GM23338 (cell line): ENCODE measurements around the gene RPS6KA3. TPM values are rescaled to one million over a fixed set of nuclear protein-coding genes. Genes with fewer than 3 reads are reported as not detected.

Experiments
- ATAC-seq: fragments of 200-7000 bp; cut with Tn5 transposase; 3 replicates; pipeline ENCODE4 v1.9.1; 2020
- DNase-seq: peaks from one replicate; pipeline ENCODE4 v3.0.0-alpha.2; 2015; ENCODE audit warnings: low spot score
- H2AFZ ChIP-seq: fragments of 200-600 bp; sonication (generic); 2 replicates; pipeline ENCODE4 v1.8.0; 2016; ENCODE audit warnings: antibody characterized with exemption, mild to moderate bottlenecking, moderate library complexity
- H3F3A ChIP-seq: fragments of 200-600 bp; sonication (generic); replicated peaks from 2 replicates; pipeline ENCODE4 v1.8.0; 2017; ENCODE audit warnings: antibody characterized with exemption, mixed run types, low read depth
- H3K27ac ChIP-seq: fragments of 200-600 bp; sonication (generic); 2 replicates; pipeline ENCODE4 v1.6.1; 2016; ENCODE audit warnings: low read depth
- H3K27me3 ChIP-seq: fragments of 200-600 bp; sonication (generic); 2 replicates; pipeline ENCODE4 v1.8.0; 2016; ENCODE audit warnings: mild to moderate bottlenecking, mixed run types, moderate library complexity; ENCODE audit not compliant: insufficient read depth
- H3K36me3 ChIP-seq: fragments of 200-600 bp; sonication (generic); 2 replicates; pipeline ENCODE4 v1.8.0; 2016; ENCODE audit warnings: mild to moderate bottlenecking; ENCODE audit not compliant: insufficient read depth
- H3K4me1 ChIP-seq: fragments of 200-600 bp; sonication (generic); 2 replicates; pipeline ENCODE4 v1.8.0; 2016; ENCODE audit warnings: mild to moderate bottlenecking, moderate library complexity; ENCODE audit not compliant: insufficient read depth
- H3K4me2 ChIP-seq: fragments of 200-600 bp; sonication (generic); 2 replicates; pipeline ENCODE4 v1.7.1; 2017; ENCODE audit warnings: mixed run types
- H3K4me3 ChIP-seq: fragments of 200-600 bp; sonication (generic); 2 replicates; pipeline ENCODE4 v1.6.1; 2016; ENCODE audit warnings: mixed run types
- H3K79me2 ChIP-seq: fragments of 200-600 bp; sonication (generic); replicated peaks from 2 replicates; pipeline ENCODE4 v1.8.0; 2017; ENCODE audit warnings: mild to moderate bottlenecking; ENCODE audit not compliant: insufficient read depth
- H3K9me2 ChIP-seq: fragments of 200-600 bp; sonication (generic); 2 replicates; pipeline ENCODE4 v1.8.0; 2017; ENCODE audit not compliant: insufficient read depth
- H4K20me1 ChIP-seq: fragments of 200-600 bp; sonication (generic); replicated peaks from 2 replicates; pipeline ENCODE4 v1.8.0; 2017; ENCODE audit warnings: mild to moderate bottlenecking; ENCODE audit not compliant: insufficient read depth
- H3K27ac Mint-ChIP-seq: 2 replicates; pipeline ENCODE4 v1.8.0; 2020; ENCODE audit warnings: inconsistent platforms, mild to moderate bottlenecking, moderate library complexity, mixed read lengths
- H3K27me3 Mint-ChIP-seq: 3 replicates; pipeline ENCODE4 v1.8.0; 2022; ENCODE audit warnings: low read depth, mild to moderate bottlenecking, moderate library complexity, mixed read lengths, inconsistent platforms; ENCODE audit not compliant: insufficient read depth, poor library complexity
- H3K36me3 Mint-ChIP-seq: 3 replicates; pipeline ENCODE4 v1.8.0; 2021; ENCODE audit warnings: low read depth, mild to moderate bottlenecking, inconsistent platforms, moderate library complexity, mixed read lengths
- H3K4me1 Mint-ChIP-seq: 3 replicates; pipeline ENCODE4 v1.8.0; 2020; ENCODE audit warnings: mild to moderate bottlenecking, inconsistent platforms, mixed read lengths
- H3K4me3 Mint-ChIP-seq: 3 replicates; pipeline ENCODE4 v1.8.0; 2021; ENCODE audit warnings: moderate library complexity, mild to moderate bottlenecking, inconsistent platforms, mixed read lengths
- H3K9me3 Mint-ChIP-seq: 3 replicates; pipeline ENCODE4 v1.8.0; 2020; ENCODE audit warnings: moderate library complexity, mild to moderate bottlenecking, inconsistent platforms, mixed read lengths
- CREB1 ChIP-seq: fragments of 250-450 bp; sonication (Bioruptor Pico); IDR thresholded peaks from 2 replicates; pipeline ENCODE4 v1.5.0; 2020; ENCODE audit warnings: low read depth, mild to moderate bottlenecking, moderate library complexity
- EZH2 ChIP-seq: fragments of 200-600 bp; sonication (generic); IDR thresholded peaks from one replicate; pipeline ENCODE4 v1.8.0; 2017; ENCODE audit warnings: antibody characterized with exemption, mild to moderate bottlenecking, low read depth; ENCODE audit not compliant: unreplicated experiment
- EZH2phosphoT487 ChIP-seq: fragments of 200-600 bp; sonication (generic); IDR thresholded peaks from one replicate; pipeline ENCODE4 v1.8.1; 2018; ENCODE audit warnings: antibody characterized with exemption; ENCODE audit not compliant: unreplicated experiment
- JUNB ChIP-seq: IDR thresholded peaks from one replicate; pipeline ENCODE4 v1.6.1; 2016; ENCODE audit warnings: antibody characterized with exemption; ENCODE audit not compliant: unreplicated experiment
- NANOG ChIP-seq: IDR thresholded peaks from 2 replicates; pipeline ENCODE4 v1.6.1; 2016; ENCODE audit warnings: antibody characterized with exemption, borderline replicate concordance
- POLR2AphosphoS5 ChIP-seq: IDR thresholded peaks from 2 replicates; pipeline ENCODE4 v1.6.1; 2016; ENCODE audit warnings: antibody characterized with exemption, low read depth
- STAT1 ChIP-seq: IDR thresholded peaks from one replicate; pipeline ENCODE4 v1.6.1; 2016; ENCODE audit warnings: antibody characterized with exemption; ENCODE audit not compliant: unreplicated experiment
- ZNF114 ChIP-seq: fragments of 250-450 bp; sonication (Bioruptor Pico); IDR thresholded peaks from 2 replicates; pipeline ENCODE4 v1.5.0; 2020; ENCODE audit warnings: mild to moderate bottlenecking, moderate library complexity
- polyA plus RNA-seq: library from polyadenylated mRNA; unstranded; fragments of >200 nt; fragmentation: Nextera tagmentation; extraction: Ambion mirVana; gene quantifications from 2 replicates; pipeline ENCODE4 v1.2.1, GENCODE V29; 2016
- total RNA-seq: library from RNA; depleted of rRNA; stranded (reverse); fragments of >200 nt; shearing (Covaris generic); gene quantifications from 2 replicates; pipeline ENCODE4 v1.2.3, GENCODE V29; 2014
- TF ChIP-seq, protein P1 (sequence below): IDR thresholded peaks from 2 replicates; pipeline ENCODE4 v1.6.1; 2016; ENCODE audit warnings: antibody characterized with exemption
- TF ChIP-seq, protein P2 (sequence below): IDR thresholded peaks from one replicate; pipeline ENCODE4 v1.6.1; 2018; ENCODE audit warnings: antibody characterized with exemption; ENCODE audit not compliant: unreplicated experiment
- TF ChIP-seq, protein P3 (sequence below), 2 experiments: fragments of 200-600 bp in 1 of 2; sonication (generic) in 1 of 2; conservative IDR thresholded peaks; 2 replicates each; pipeline versions ENCODE4 v1.5.1 to v1.6.1; 2016 to 2017; ENCODE audit warnings: antibody characterized with exemption in 2 of 2, low read depth in 2 of 2, mild to moderate bottlenecking in 2 of 2, moderate library complexity in 1 of 2

RPS6KA3 gene
- total and polyA plus RNA-seq, 2 experiments from 2014 or later = 3.2 to 12.2 TPM

DNA sequence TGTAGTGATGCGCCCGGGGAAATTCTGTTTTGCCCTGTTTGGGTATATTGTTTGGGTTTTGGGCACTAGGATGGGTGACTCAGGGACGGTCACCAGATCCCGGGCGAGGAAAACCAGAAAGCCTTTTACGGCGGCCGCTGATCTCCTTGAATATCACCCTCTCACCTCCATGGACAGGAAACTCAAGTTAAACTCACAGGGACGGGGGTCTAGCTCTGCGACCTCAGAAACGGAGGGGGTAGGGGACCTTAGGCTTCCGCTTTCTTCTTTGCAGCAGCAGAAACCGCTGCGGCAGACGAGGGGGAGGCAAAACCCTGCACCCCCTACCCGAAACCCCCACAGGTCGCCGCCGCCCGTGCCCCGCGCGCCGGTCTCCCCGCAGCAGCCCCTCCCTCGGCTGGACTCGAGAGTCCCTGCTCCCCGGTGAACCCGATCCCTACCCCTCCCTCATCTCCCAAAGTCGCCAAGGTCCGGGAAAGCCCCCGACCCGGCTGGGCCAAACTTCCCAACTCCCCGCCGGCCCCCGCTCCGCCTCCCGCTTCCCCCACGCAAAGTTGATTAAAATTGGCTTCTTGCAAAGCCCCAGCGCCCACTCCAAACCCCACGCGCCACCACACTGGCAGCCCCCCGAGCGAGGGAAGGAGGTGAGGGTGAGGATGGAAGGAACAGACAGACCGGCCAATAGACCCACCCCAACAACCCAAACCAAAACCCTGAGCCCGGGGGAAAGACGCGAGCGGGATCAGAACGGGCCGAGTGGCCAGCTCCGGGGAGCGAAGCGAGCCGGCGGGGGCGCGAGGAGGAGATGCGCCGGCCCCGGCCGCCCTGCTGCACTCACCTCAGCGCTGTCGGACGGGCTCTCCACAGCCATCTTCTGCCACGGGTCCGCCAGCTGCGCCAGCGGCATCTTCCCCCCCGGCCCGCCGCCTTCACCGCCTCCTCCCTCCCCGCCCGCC is 705 bp downstream of the RPS6KA3 start:
- no peak for TF ChIP-seq JUNB
- TF ChIP-seq ZNF114 (CRISPR knock-in tag) = no peak
- TF ChIP-seq EZH2 = no peak
- no peak for TF ChIP-seq NANOG
- peak overlapping the region; percentile 96 for H3K4me3 Mint-ChIP-seq
- Histone ChIP-seq H3K79me2 (peaks cover 35% of the 10 kb centered on the region), H2AFZ (no peak overlapping the region), H3K27ac (no peak overlapping the region), H3K36me3 (no peaks in the 10 kb centered on the region), H3K27me3 (peaks cover 53% of the 10 kb centered on the region), H3K4me2 (peak overlapping the region; percentile 85), H4K20me1 (peaks cover 7% of the 10 kb centered on the region), H3K9me2 (no peaks in the 10 kb centered on the region), H3K4me3 (peak overlapping the region; percentile 72), H3F3A (no peaks in the 10 kb centered on the region), H3K4me1 (no peaks in the 10 kb centered on the region)
- peaks cover 24% of the 10 kb centered on the region for H3K27me3 Mint-ChIP-seq
- DNase-seq (peak; percentile 13), ATAC-seq (peak; percentile 3; the same call in 2 of the 3 replicates)
- peaks cover 3% of the 10 kb centered on the region for H3K4me1 Mint-ChIP-seq
- H3K9me3 Mint-ChIP-seq = no peaks in the 10 kb centered on the region
- no peak overlapping the region for H3K27ac Mint-ChIP-seq
- no peaks in the 10 kb centered on the region for H3K36me3 Mint-ChIP-seq

DNA sequence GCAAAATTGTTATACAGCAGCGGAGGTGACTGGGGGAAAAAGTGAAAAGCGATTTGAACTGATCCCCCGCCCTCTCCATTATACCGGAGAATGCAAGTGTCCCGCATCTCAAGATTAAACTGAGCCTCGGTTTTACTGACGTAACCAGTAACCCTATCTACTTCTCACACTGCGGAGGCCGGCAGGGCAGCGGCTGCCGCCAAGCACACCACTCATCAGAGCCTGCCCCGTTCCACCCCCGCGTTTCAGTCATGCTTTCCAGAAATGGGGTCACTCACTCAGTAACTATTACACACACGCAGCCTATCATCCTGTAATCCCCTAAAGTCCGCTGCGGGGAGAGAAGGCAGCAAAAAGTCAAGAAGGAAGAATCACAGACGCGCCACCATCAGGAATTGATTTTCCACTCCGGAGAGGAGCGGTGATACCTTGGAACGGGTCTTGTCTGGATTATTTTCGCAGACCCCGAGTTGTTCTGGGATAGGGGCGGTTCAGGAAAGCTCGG is 1.4 kb downstream of the RPS6KA3 start:
- Histone ChIP-seq H3K4me3 (peak overlapping the region; percentile 72), H3K9me2 (no peaks in the 10 kb centered on the region), H3K4me2 (peak overlapping the region; percentile 85), H3K27me3 (peaks cover 45% of the 10 kb centered on the region), H4K20me1 (peaks cover 7% of the 10 kb centered on the region), H2AFZ (no peak overlapping the region), H3K4me1 (no peaks in the 10 kb centered on the region), H3F3A (no peaks in the 10 kb centered on the region), H3K36me3 (no peaks in the 10 kb centered on the region), H3K27ac (no peak overlapping the region), H3K79me2 (peaks cover 41% of the 10 kb centered on the region)
- peaks cover 24% of the 10 kb centered on the region for H3K27me3 Mint-ChIP-seq
- peak overlapping the region; percentile 96 for H3K4me3 Mint-ChIP-seq
- no peaks in the 10 kb centered on the region for H3K36me3 Mint-ChIP-seq
- no peaks in the 10 kb centered on the region for H3K9me3 Mint-ChIP-seq
- H3K27ac Mint-ChIP-seq = peak overlapping the region; percentile 72; the same call in 1 of the 2 replicates
- peak; percentile 18 for ATAC-seq
- TF ChIP-seq NANOG = no peak
- TF ChIP-seq, protein P1, sequence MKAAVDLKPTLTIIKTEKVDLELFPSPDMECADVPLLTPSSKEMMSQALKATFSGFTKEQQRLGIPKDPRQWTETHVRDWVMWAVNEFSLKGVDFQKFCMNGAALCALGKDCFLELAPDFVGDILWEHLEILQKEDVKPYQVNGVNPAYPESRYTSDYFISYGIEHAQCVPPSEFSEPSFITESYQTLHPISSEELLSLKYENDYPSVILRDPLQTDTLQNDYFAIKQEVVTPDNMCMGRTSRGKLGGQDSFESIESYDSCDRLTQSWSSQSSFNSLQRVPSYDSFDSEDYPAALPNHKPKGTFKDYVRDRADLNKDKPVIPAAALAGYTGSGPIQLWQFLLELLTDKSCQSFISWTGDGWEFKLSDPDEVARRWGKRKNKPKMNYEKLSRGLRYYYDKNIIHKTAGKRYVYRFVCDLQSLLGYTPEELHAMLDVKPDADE = no peak
- no peak for TF ChIP-seq CREB1 (CRISPR knock-in tag)
- TF ChIP-seq EZH2phosphoT487 = no peak
- TF ChIP-seq POLR2AphosphoS5 = no peak
- no peak for TF ChIP-seq JUNB
- TF ChIP-seq, protein P2, sequence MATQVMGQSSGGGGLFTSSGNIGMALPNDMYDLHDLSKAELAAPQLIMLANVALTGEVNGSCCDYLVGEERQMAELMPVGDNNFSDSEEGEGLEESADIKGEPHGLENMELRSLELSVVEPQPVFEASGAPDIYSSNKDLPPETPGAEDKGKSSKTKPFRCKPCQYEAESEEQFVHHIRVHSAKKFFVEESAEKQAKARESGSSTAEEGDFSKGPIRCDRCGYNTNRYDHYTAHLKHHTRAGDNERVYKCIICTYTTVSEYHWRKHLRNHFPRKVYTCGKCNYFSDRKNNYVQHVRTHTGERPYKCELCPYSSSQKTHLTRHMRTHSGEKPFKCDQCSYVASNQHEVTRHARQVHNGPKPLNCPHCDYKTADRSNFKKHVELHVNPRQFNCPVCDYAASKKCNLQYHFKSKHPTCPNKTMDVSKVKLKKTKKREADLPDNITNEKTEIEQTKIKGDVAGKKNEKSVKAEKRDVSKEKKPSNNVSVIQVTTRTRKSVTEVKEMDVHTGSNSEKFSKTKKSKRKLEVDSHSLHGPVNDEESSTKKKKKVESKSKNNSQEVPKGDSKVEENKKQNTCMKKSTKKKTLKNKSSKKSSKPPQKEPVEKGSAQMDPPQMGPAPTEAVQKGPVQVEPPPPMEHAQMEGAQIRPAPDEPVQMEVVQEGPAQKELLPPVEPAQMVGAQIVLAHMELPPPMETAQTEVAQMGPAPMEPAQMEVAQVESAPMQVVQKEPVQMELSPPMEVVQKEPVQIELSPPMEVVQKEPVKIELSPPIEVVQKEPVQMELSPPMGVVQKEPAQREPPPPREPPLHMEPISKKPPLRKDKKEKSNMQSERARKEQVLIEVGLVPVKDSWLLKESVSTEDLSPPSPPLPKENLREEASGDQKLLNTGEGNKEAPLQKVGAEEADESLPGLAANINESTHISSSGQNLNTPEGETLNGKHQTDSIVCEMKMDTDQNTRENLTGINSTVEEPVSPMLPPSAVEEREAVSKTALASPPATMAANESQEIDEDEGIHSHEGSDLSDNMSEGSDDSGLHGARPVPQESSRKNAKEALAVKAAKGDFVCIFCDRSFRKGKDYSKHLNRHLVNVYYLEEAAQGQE = no peak
- no peak for TF ChIP-seq ZNF114 (CRISPR knock-in tag)
- TF ChIP-seq STAT1 = no peak
- TF ChIP-seq, protein P3, sequence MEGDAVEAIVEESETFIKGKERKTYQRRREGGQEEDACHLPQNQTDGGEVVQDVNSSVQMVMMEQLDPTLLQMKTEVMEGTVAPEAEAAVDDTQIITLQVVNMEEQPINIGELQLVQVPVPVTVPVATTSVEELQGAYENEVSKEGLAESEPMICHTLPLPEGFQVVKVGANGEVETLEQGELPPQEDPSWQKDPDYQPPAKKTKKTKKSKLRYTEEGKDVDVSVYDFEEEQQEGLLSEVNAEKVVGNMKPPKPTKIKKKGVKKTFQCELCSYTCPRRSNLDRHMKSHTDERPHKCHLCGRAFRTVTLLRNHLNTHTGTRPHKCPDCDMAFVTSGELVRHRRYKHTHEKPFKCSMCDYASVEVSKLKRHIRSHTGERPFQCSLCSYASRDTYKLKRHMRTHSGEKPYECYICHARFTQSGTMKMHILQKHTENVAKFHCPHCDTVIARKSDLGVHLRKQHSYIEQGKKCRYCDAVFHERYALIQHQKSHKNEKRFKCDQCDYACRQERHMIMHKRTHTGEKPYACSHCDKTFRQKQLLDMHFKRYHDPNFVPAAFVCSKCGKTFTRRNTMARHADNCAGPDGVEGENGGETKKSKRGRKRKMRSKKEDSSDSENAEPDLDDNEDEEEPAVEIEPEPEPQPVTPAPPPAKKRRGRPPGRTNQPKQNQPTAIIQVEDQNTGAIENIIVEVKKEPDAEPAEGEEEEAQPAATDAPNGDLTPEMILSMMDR (conservative IDR thresholded peaks at IDR 0.05; ENCODE audit: low read depth in 2 of 2) = no peak
- DNase-seq = peak; percentile 52
- peaks cover 3% of the 10 kb centered on the region for H3K4me1 Mint-ChIP-seq
